ENCODE measurements around the gene PXMP2.

PXMP2 gene

GRCh38 chr12:132664206-132665148 lies 22.9 kb upstream of the PXMP2 start:
- Histone ChIP-seq H3K36me3 (ENCODE audit: control insufficient read depth, insufficient read depth, low read length) (peaks cover 10% of the 10 kb centered on the region), H3K9me3 (ENCODE audit: control insufficient read depth, low read length) (no peaks in the 10 kb centered on the region), H3K4me1 (ENCODE audit: control insufficient read depth, insufficient read depth, low read length) (no peaks in the 10 kb centered on the region), H3K27me3 (ENCODE audit: control insufficient read depth, insufficient read depth, low read length) (no peaks in the 10 kb centered on the region), H3K4me3 (ENCODE audit: low read length) (no peak overlapping the region), H3K9ac (ENCODE audit: low read length) (no peak overlapping the region)

GRCh38 chr12:132665149-132665491 lies 22.3 kb upstream of the PXMP2 start:
- Histone ChIP-seq H3K4me1 (ENCODE audit: control insufficient read depth, insufficient read depth, low read length) (no peaks in the 10 kb centered on the region), H3K9me3 (ENCODE audit: control insufficient read depth, low read length) (no peaks in the 10 kb centered on the region), H3K4me3 (ENCODE audit: low read length) (no peak overlapping the region), H3K9ac (ENCODE audit: low read length) (no peak overlapping the region), H3K36me3 (ENCODE audit: control insufficient read depth, insufficient read depth, low read length) (peaks cover 10% of the 10 kb centered on the region), H3K27me3 (ENCODE audit: control insufficient read depth, insufficient read depth, low read length) (no peaks in the 10 kb centered on the region)

GRCh38 chr12:132665794-132666193 lies 21.6 kb upstream of the PXMP2 start:
- Histone ChIP-seq H3K4me1 (ENCODE audit: control insufficient read depth, insufficient read depth, low read length) (no peaks in the 10 kb centered on the region), H3K27me3 (ENCODE audit: control insufficient read depth, insufficient read depth, low read length) (no peaks in the 10 kb centered on the region), H3K9me3 (ENCODE audit: control insufficient read depth, low read length) (no peaks in the 10 kb centered on the region), H3K36me3 (ENCODE audit: control insufficient read depth, insufficient read depth, low read length) (peaks cover 6% of the 10 kb centered on the region), H3K4me3 (ENCODE audit: low read length) (no peak overlapping the region), H3K9ac (ENCODE audit: low read length) (no peak overlapping the region)

- Histone ChIP-seq H3K4me1 (ENCODE audit: control insufficient read depth, insufficient read depth, low read length) (no peaks in the 10 kb centered on the region), H3K9me3 (ENCODE audit: control insufficient read depth, low read length) (no peaks in the 10 kb centered on the region), H3K4me3 (ENCODE audit: low read length) (no peak overlapping the region), H3K27me3 (ENCODE audit: control insufficient read depth, insufficient read depth, low read length) (no peaks in the 10 kb centered on the region), H3K36me3 (ENCODE audit: control insufficient read depth, insufficient read depth, low read length) (no peaks in the 10 kb centered on the region), H3K9ac (ENCODE audit: low read length) (no peak overlapping the region)
Observed at GRCh38 chr12:132668191-132669088, 18.9 kb upstream of the PXMP2 start.

GRCh38 chr12:132669166-132669879 lies 18.1 kb upstream of the PXMP2 start:
- no peaks in the 10 kb centered on the region for H3K4me1 ChIP-seq (ENCODE audit: control insufficient read depth, insufficient read depth, low read length)
- H3K27me3 ChIP-seq (ENCODE audit: control insufficient read depth, insufficient read depth, low read length): no peaks in the 10 kb centered on the region
- H3K4me3 ChIP-seq (ENCODE audit: low read length): no peak overlapping the region
- H3K9ac ChIP-seq (ENCODE audit: low read length): no peak overlapping the region
- no peaks in the 10 kb centered on the region for H3K9me3 ChIP-seq (ENCODE audit: control insufficient read depth, low read length)
- H3K36me3 ChIP-seq (ENCODE audit: control insufficient read depth, insufficient read depth, low read length): no peaks in the 10 kb centered on the region

GRCh38 chr12:132672116-132672515 lies 15.3 kb upstream of the PXMP2 start:
- Histone ChIP-seq H3K9me3 (ENCODE audit: control insufficient read depth, low read length) (no peaks in the 10 kb centered on the region), H3K36me3 (ENCODE audit: control insufficient read depth, insufficient read depth, low read length) (no peaks in the 10 kb centered on the region), H3K9ac (ENCODE audit: low read length) (no peak overlapping the region), H3K4me1 (ENCODE audit: control insufficient read depth, insufficient read depth, low read length) (peaks cover 9% of the 10 kb centered on the region), H3K27me3 (ENCODE audit: control insufficient read depth, insufficient read depth, low read length) (no peaks in the 10 kb centered on the region), H3K4me3 (ENCODE audit: low read length) (no peak overlapping the region)

GRCh38 chr12:132672678-132673077 lies 14.7 kb upstream of the PXMP2 start:
- Histone ChIP-seq H3K27me3 (ENCODE audit: control insufficient read depth, insufficient read depth, low read length) (no peaks in the 10 kb centered on the region), H3K36me3 (ENCODE audit: control insufficient read depth, insufficient read depth, low read length) (no peaks in the 10 kb centered on the region), H3K9me3 (ENCODE audit: control insufficient read depth, low read length) (no peaks in the 10 kb centered on the region), H3K4me1 (ENCODE audit: control insufficient read depth, insufficient read depth, low read length) (peaks cover 9% of the 10 kb centered on the region), H3K9ac (ENCODE audit: low read length) (no peak overlapping the region), H3K4me3 (ENCODE audit: low read length) (no peak overlapping the region)

- no peaks in the 10 kb centered on the region for H3K36me3 ChIP-seq (ENCODE audit: control insufficient read depth, insufficient read depth, low read length)
- H3K4me3 ChIP-seq (ENCODE audit: low read length): no peak overlapping the region
- peaks cover 9% of the 10 kb centered on the region for H3K4me1 ChIP-seq (ENCODE audit: control insufficient read depth, insufficient read depth, low read length)
Observed at GRCh38 chr12:132673288-132674179, 13.9 kb upstream of the PXMP2 start.

GRCh38 chr12:132674561-132674960 lies 12.8 kb upstream of the PXMP2 start:
- Histone ChIP-seq H3K9me3 (ENCODE audit: control insufficient read depth, low read length) (no peaks in the 10 kb centered on the region), H3K4me3 (ENCODE audit: low read length) (no peak overlapping the region), H3K27me3 (ENCODE audit: control insufficient read depth, insufficient read depth, low read length) (no peaks in the 10 kb centered on the region), H3K36me3 (ENCODE audit: control insufficient read depth, insufficient read depth, low read length) (no peaks in the 10 kb centered on the region), H3K9ac (ENCODE audit: low read length) (no peak overlapping the region), H3K4me1 (ENCODE audit: control insufficient read depth, insufficient read depth, low read length) (peaks cover 9% of the 10 kb centered on the region)

More at GRCh38 chr12:132673288-132674179, 13.9 kb upstream of the PXMP2 start:
- H3K9me3 ChIP-seq (ENCODE audit: control insufficient read depth, low read length): no peaks in the 10 kb centered on the region
- H3K9ac ChIP-seq (ENCODE audit: low read length): no peak overlapping the region
- no peaks in the 10 kb centered on the region for H3K27me3 ChIP-seq (ENCODE audit: control insufficient read depth, insufficient read depth, low read length)

- no peaks in the 10 kb centered on the region for H3K9me3 ChIP-seq (ENCODE audit: control insufficient read depth, low read length)
- no peaks in the 10 kb centered on the region for H3K27me3 ChIP-seq (ENCODE audit: control insufficient read depth, insufficient read depth, low read length)
- peaks cover 9% of the 10 kb centered on the region for H3K4me1 ChIP-seq (ENCODE audit: control insufficient read depth, insufficient read depth, low read length)
- no peaks in the 10 kb centered on the region for H3K36me3 ChIP-seq (ENCODE audit: control insufficient read depth, insufficient read depth, low read length)
- H3K9ac ChIP-seq (ENCODE audit: low read length): no peak overlapping the region
- no peak overlapping the region for H3K4me3 ChIP-seq (ENCODE audit: low read length)
Observed at GRCh38 chr12:132675757-132676432, 11.5 kb upstream of the PXMP2 start.

- Histone ChIP-seq H3K36me3 (ENCODE audit: control insufficient read depth, insufficient read depth, low read length) (no peaks in the 10 kb centered on the region), H3K9ac (ENCODE audit: low read length) (no peak overlapping the region), H3K4me1 (ENCODE audit: control insufficient read depth, insufficient read depth, low read length) (peaks cover 9% of the 10 kb centered on the region), H3K9me3 (ENCODE audit: control insufficient read depth, low read length) (no peaks in the 10 kb centered on the region), H3K4me3 (ENCODE audit: low read length) (no peak overlapping the region), H3K27me3 (ENCODE audit: control insufficient read depth, insufficient read depth, low read length) (no peaks in the 10 kb centered on the region)
Observed at GRCh38 chr12:132677492-132677891, 9.9 kb upstream of the PXMP2 start.
